ENCODE data around the gene AJUBA. TPM values are rescaled to one million over a fixed set of nuclear protein-coding genes. Genes with fewer than 3 reads are reported as not detected.
"Not testable (repeated sequence)": the region's sequence is repeated elsewhere in the genome, so short reads cannot be mapped to it uniquely, and the experiment has no call there.

Gene AJUBA
- total RNA-seq, result 0.21 TPM

GRCh38 chr14:22982477-22983245, at the start of gene AJUBA:
TSS of gene AJUBA (minus strand) at chr14:22982551. CDS start at chr14:22982266, 285 bp downstream.
- no peaks in the 10 kb centered on the region for H3K9me3 ChIP-seq (ENCODE audit: low read depth, low read length)
- H3K4me3 ChIP-seq (ENCODE audit: low read length), result peak within 1 kb of the TSS; percentile 52
- H3K27me3 ChIP-seq (ENCODE audit: insufficient read depth, low read length), result peaks cover 25% of the 10 kb centered on the region
- H3K4me1 ChIP-seq (ENCODE audit: insufficient read depth, low read length), result peaks cover 26% of the 10 kb centered on the region

GRCh38 chr14:23030936-23031335, 48.6 kb upstream of the AJUBA start:
- Histone ChIP-seq H3K4me1 (ENCODE audit: insufficient read depth, low read length) (peaks cover 30% of the 10 kb centered on the region), H3K9me3 (ENCODE audit: low read depth, low read length) (no peaks in the 10 kb centered on the region), H3K4me3 (ENCODE audit: low read length) (no peak overlapping the region), H3K27me3 (ENCODE audit: insufficient read depth, low read length) (no peaks in the 10 kb centered on the region)

DNA sequence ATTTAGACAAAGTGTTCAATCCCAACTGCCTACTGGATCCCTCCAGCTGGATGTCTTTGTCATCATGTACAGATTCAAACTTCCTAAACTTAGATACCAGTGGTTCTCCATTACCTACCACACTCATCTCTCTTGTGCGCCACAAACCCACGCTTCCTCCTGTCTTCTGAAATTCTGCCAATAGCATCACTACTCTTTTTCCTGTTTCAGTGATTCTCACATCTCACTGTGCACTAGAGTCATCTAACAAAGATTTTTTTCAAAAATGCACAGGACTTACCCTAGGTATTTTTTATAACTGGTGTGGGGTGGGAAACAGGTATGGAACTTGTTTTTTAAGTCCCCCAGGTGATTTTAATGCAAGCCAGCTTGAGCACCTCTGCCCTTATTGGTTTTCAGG, 46.4 kb upstream of the AJUBA start:
- H3K9me3 ChIP-seq (ENCODE audit: low read depth, low read length), result no peaks in the 10 kb centered on the region
- H3K4me3 ChIP-seq (ENCODE audit: low read length), result no peak overlapping the region
- H3K4me1 ChIP-seq (ENCODE audit: insufficient read depth, low read length), result peaks cover 19% of the 10 kb centered on the region
- H3K27me3 ChIP-seq (ENCODE audit: insufficient read depth, low read length), result no peaks in the 10 kb centered on the region

GRCh38 chr14:23025151-23025814, 42.9 kb upstream of the AJUBA start:
- H3K4me3 ChIP-seq (ENCODE audit: low read length), result no peak overlapping the region
- H3K4me1 ChIP-seq (ENCODE audit: insufficient read depth, low read length), result peaks cover 10% of the 10 kb centered on the region
- H3K9me3 ChIP-seq (ENCODE audit: low read depth, low read length), result no peaks in the 10 kb centered on the region
- no peaks in the 10 kb centered on the region for H3K27me3 ChIP-seq (ENCODE audit: insufficient read depth, low read length)

DNA sequence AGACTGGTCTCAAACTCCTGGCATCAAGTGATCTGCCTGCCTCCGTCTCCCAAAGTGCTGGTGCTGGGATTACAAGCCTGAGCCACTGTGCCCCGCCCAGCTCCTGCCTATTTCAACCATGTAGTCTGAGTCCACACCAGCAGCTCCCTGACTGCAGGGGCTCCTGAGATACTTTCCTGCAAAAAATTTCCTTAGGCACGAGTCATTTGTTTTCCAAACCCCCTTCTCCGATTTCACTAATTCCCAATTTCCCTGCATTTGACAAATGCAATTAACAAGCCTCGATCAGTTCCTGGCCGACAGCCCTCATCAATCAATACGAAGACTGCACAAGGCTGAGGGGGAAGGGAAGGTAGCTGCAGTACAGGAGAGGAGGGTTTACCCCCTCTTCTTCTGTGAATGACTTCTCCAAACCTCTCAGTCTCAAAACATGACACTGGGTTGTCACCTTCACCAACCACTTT, 42.3 kb upstream of the AJUBA start:
- Histone ChIP-seq H3K4me1 (ENCODE audit: insufficient read depth, low read length) (peaks cover 10% of the 10 kb centered on the region), H3K4me3 (ENCODE audit: low read length) (no peak overlapping the region), H3K9me3 (ENCODE audit: low read depth, low read length) (no peaks in the 10 kb centered on the region), H3K27me3 (ENCODE audit: insufficient read depth, low read length) (no peaks in the 10 kb centered on the region)

DNA sequence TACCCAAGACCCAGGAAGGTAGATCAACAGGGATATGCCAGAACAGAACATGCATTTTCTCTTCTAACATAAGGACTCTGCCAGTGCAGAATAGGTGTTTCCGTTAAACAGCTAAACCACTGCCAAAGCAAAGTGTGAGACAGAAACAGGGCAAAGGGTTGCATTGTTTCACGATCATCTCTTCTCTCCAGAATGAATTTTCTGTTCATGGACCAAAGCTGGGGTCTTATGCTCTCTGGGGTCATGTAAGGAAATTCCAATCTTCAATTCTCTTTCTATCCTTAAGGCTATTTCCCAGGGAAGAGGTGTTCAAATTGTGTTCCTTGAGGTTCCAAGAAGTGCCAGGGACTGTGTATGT, 41.4 kb upstream of the AJUBA start:
- Histone ChIP-seq H3K4me3 (ENCODE audit: low read length) (no peak overlapping the region), H3K27me3 (ENCODE audit: insufficient read depth, low read length) (no peaks in the 10 kb centered on the region), H3K9me3 (ENCODE audit: low read depth, low read length) (no peaks in the 10 kb centered on the region), H3K4me1 (ENCODE audit: insufficient read depth, low read length) (peaks cover 2% of the 10 kb centered on the region)

DNA sequence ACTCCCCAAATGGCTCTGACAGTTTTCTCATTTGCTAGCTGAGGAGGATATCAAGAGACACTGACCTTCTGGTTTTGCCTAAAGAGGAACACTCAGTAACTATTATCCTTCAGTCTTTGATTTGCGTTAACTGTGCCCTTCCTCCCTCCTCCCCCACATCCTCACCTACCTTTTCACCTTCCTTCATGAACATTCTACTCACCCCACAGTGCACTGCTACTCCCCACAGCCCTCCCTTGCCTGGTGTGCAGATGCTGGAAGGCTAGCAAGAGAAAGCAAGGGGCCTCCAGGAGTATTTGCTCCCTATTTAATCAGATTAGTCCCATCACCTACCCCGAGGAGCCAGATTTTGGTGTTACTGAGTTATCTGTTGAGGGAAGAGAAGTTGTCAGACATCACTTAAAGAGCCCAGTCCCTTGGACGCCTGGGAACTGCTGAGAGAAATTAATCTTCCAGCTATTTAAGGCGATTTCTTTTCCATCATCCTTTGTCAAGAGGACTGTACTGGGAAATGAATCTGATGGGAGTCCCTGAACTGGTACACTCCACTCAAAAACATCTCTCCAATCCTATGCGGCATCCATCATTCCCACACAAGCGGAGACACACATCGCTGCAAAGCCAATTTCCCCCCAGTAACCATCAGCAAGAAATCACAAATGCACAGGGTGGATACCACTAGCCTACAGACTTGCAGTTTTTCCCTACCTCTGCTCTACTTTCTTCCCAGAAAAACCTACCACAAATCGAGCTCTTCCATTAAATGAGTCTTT, 40.9 kb upstream of the AJUBA start:
- Histone ChIP-seq H3K9me3 (ENCODE audit: low read depth, low read length) (no peaks in the 10 kb centered on the region), H3K4me1 (ENCODE audit: insufficient read depth, low read length) (no peaks in the 10 kb centered on the region), H3K4me3 (ENCODE audit: low read length) (no peak overlapping the region), H3K27me3 (ENCODE audit: insufficient read depth, low read length) (no peaks in the 10 kb centered on the region)

DNA sequence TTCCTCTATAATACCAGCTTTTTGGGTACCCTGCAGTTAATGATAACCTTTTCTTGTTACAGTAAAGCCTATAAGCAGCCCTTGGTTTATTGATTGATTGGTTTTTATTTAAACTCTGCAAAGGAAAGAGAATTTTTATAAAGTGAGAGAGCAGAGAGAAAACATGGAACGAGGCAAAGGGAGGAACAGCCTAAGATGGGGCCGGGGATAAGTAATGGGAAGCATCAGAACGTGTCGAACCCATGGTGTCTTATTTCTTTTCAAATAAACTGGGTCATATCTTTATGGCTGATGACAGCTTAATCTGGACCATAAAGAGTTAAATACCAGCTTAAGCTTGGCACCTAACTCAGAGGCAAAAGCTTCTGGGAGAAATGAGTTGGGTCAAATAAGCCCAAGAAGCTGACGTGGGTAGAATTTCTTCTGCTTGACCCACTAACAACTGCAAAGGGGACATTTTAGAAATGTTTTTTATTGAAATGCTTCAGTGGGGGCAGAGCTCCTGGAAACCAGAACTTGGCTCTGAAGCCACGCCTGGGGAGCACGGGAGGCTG, 39.6 kb upstream of the AJUBA start:
- Histone ChIP-seq H3K4me3 (ENCODE audit: low read length) (no peak overlapping the region), H3K27me3 (ENCODE audit: insufficient read depth, low read length) (no peaks in the 10 kb centered on the region), H3K9me3 (ENCODE audit: low read depth, low read length) (no peaks in the 10 kb centered on the region), H3K4me1 (ENCODE audit: insufficient read depth, low read length) (no peaks in the 10 kb centered on the region)

DNA sequence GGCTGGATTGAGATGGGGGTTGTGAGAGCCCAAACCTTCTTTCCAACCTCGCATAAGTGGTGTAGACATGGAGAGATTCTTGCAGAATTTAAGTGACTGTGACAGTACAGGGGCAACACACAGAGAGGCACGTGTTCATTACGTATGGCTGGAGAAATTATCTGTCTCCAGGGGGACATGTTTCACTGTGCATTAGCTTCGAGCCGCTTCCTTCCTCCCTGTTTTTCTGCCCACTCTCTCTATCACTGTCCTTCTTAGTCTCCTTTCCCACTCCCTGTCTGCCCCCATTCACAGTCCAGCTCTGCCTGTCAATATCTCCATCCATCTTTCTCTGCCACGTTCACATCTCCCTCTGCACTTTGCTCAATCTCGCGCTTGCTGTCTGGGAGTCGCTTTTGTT, 39.1 kb upstream of the AJUBA start:
- no peaks in the 10 kb centered on the region for H3K27me3 ChIP-seq (ENCODE audit: insufficient read depth, low read length)
- no peak overlapping the region for H3K4me3 ChIP-seq (ENCODE audit: low read length)
- H3K4me1 ChIP-seq (ENCODE audit: insufficient read depth, low read length), result no peaks in the 10 kb centered on the region
- no peaks in the 10 kb centered on the region for H3K9me3 ChIP-seq (ENCODE audit: low read depth, low read length)

DNA sequence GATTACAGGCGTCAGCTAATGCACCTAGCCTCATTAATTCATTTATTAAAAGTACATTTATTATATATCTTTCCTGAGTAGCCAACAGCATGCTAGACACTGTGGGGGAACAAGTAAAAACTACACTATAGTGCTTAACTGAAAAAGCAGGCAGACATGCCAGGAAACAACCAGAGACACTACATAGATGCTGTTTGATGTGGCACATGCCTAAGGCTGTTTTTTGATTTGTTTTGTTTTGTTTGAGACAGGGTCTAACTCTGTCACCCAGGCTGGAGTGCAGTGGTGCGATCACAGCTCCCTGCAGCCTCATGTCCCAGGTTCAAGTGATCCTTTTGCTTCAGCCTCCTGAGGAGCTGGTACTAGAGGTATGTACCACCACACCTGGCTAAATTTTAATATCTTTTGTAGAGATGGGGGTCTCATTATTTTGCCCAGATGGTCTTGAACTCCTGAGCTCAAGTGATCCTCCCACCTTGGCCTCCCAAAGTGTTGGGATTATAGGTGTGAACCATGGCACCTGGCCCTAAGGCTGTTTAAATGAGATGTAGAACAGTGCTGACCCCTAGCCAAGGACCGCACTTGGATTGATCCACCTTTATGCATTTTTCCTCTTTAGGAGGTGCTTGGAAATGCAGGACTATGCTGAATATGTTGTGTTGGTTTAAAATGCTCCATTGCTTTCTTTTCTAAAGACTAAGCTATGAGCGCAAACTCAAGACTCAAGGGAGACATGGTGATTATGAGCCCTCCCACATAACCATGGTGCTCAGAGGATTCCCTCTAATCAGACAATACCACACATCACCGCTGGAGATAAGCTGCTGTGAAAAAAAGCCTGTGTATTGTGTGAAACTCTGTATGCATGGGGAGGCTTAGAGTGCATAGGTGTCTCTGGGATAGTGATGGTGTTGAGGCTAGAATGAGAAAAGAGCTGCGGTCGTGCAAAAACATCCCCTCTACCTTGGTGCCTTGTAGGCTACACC, 38.1 kb upstream of the AJUBA start:
- Histone ChIP-seq H3K4me3 (ENCODE audit: low read length) (no peak overlapping the region), H3K27me3 (ENCODE audit: insufficient read depth, low read length) (no peaks in the 10 kb centered on the region), H3K4me1 (ENCODE audit: insufficient read depth, low read length) (no peaks in the 10 kb centered on the region), H3K9me3 (ENCODE audit: low read depth, low read length) (no peaks in the 10 kb centered on the region)

DNA sequence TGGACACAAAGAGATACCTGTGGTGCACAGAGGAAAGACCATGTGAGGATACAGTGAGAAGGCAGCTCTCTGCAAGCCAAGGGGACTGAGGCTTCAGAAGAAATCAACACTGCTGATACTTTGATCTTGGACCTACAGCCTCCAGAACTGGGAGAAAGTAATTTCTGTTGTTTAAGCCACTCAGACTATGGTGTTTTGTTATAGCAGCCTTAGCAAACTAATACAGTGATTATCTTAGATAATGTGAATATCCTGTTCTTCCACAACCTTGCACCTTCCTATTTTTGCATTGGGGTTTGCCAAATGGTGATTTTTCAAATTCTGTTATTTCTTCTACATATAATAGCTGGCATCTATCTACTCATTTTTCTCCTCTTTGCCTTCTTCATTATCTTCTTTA, 35.8 kb upstream of the AJUBA start:
- Histone ChIP-seq H3K4me1 (ENCODE audit: insufficient read depth, low read length) (no peaks in the 10 kb centered on the region), H3K9me3 (ENCODE audit: low read depth, low read length) (no peaks in the 10 kb centered on the region), H3K27me3 (ENCODE audit: insufficient read depth, low read length) (no peaks in the 10 kb centered on the region), H3K4me3 (ENCODE audit: low read length) (no peak overlapping the region)

- H3K4me3 ChIP-seq (ENCODE audit: low read length), result no peak overlapping the region
- no peaks in the 10 kb centered on the region for H3K4me1 ChIP-seq (ENCODE audit: insufficient read depth, low read length)
- H3K9me3 ChIP-seq (ENCODE audit: low read depth, low read length), result no peaks in the 10 kb centered on the region
- no peaks in the 10 kb centered on the region for H3K27me3 ChIP-seq (ENCODE audit: insufficient read depth, low read length)
These were observed 34.7 kb upstream of the AJUBA start for GRCh38 chr14:23017091-23017490.

- no peaks in the 10 kb centered on the region for H3K4me1 ChIP-seq (ENCODE audit: insufficient read depth, low read length)
- no peak overlapping the region for H3K4me3 ChIP-seq (ENCODE audit: low read length)
- no peaks in the 10 kb centered on the region for H3K9me3 ChIP-seq (ENCODE audit: low read depth, low read length)
- H3K27me3 ChIP-seq (ENCODE audit: insufficient read depth, low read length), result no peaks in the 10 kb centered on the region
These were observed 33.3 kb upstream of the AJUBA start for GRCh38 chr14:23015618-23016017.

GRCh38 chr14:23013749-23014054, 31.4 kb upstream of the AJUBA start:
- not testable (repeated sequence) for H3K27me3 ChIP-seq (ENCODE audit: insufficient read depth, low read length); H3K4me3 ChIP-seq (ENCODE audit: low read length); H3K9me3 ChIP-seq (ENCODE audit: low read depth, low read length); H3K4me1 ChIP-seq (ENCODE audit: insufficient read depth, low read length)

All from mononuclear cell (primary cell).